Chondrocyte (in vitro differentiated cells): ENCODE measurements around the gene VARS1. TPM values are rescaled to one million over a fixed set of nuclear protein-coding genes. Genes with fewer than 3 reads are reported as not detected.

ENCODE experiments used
- DNase-seq: peaks from one replicate; pipeline ENCODE4 v3.0.0; 2021; ENCODE audit warnings: mixed read lengths, low spot score
- H3K27ac Mint-ChIP-seq: one replicate; pipeline ENCODE4 v1.8.0; 2021; ENCODE audit warnings: mild to moderate bottlenecking, moderate library complexity, mixed read lengths; ENCODE audit not compliant: unreplicated experiment
- H3K27me3 Mint-ChIP-seq: 2 replicates; pipeline ENCODE4 v1.8.0; 2021; ENCODE audit warnings: low read depth, mixed read lengths
- H3K36me3 Mint-ChIP-seq: 2 replicates; pipeline ENCODE4 v1.8.0; 2021; ENCODE audit warnings: low read depth, mixed read lengths
- H3K4me1 Mint-ChIP-seq: 2 replicates; pipeline ENCODE4 v1.8.0; 2021; ENCODE audit warnings: low read depth, mild to moderate bottlenecking, mixed read lengths
- H3K4me3 Mint-ChIP-seq: one replicate; pipeline ENCODE4 v1.8.0; 2021; ENCODE audit warnings: mild to moderate bottlenecking, moderate library complexity, mixed read lengths; ENCODE audit not compliant: unreplicated experiment
- H3K9me3 Mint-ChIP-seq: 2 replicates; pipeline ENCODE4 v1.8.0; 2021; ENCODE audit warnings: low read depth, mixed read lengths
- CTCF ChIP-seq: fragments of 200-600 bp; sonication (generic); IDR thresholded peaks from 2 replicates; pipeline ENCODE4 v1.5.0; 2021; ENCODE audit warnings: antibody characterized with exemption, mild to moderate bottlenecking, moderate library complexity
- total RNA-seq: library from RNA; stranded (reverse); gene quantifications from 3 replicates; pipeline ENCODE4 v1.2.1, GENCODE V29; 2021

The VARS1 gene
- total RNA-seq, 1 donor from 2014 or later = 71.1 TPM

GRCh38 chr6:31781244-31782125 lies 14.1 kb downstream of the VARS1 start:
- Mint-ChIP-seq H3K9me3 (no peaks in the 10 kb centered on the region), H3K4me1 (peaks cover 8% of the 10 kb centered on the region), H3K27ac (no peak overlapping the region), H3K27me3 (no peaks in the 10 kb centered on the region), H3K36me3 (peaks cover 31% of the 10 kb centered on the region), H3K4me3 (no peak overlapping the region)
- DNase-seq = no peak
- no peak for TF ChIP-seq CTCF

DNA sequence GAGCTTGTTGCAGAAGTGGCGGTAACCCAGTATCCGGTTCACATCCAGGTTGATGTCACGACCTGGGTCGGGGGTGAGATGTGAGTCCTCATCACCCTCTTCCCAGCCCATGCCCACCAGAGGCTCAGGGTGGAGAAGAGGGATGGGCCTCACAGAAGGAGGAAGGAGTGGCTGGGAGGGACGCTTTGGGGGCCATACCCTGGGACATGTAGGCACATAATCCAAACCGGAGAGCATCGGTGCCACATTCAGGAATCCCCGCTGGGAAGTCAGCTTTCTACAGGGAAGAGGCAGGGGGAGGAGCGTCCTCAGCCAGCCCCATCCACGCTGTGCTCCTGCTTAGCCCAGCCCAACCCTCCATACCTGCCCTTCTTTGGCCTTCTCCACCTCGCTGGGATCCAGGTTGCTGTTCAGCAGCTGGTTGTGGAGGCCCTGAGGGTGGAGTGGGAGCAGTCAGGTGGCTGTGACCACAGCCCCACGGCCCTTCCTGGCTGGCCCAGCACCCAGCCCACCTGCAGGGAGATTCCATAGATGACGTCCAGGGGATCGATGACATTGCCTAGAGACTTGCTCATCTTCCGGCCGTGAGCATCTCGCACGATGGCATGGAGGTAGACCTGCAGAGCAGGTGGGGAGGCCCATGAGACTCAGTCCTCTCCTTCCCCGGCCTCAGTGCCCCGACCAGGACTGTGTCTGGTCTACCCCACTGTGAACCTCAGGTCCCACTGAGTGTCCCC lies 14.9 kb downstream of the VARS1 start:
- H3K4me3 Mint-ChIP-seq = no peak overlapping the region
- no peaks in the 10 kb centered on the region for H3K27me3 Mint-ChIP-seq
- no peaks in the 10 kb centered on the region for H3K9me3 Mint-ChIP-seq
- DNase-seq = no peak
- TF ChIP-seq CTCF = no peak
- H3K4me1 Mint-ChIP-seq = peaks cover 10% of the 10 kb centered on the region
- H3K27ac Mint-ChIP-seq = no peak overlapping the region
- peaks cover 29% of the 10 kb centered on the region for H3K36me3 Mint-ChIP-seq

GRCh38 chr6:31779908-31780307 lies 15.6 kb downstream of the VARS1 start:
- Mint-ChIP-seq H3K4me3 (no peak overlapping the region), H3K36me3 (peaks cover 29% of the 10 kb centered on the region), H3K4me1 (peaks cover 10% of the 10 kb centered on the region), H3K27ac (no peak overlapping the region), H3K9me3 (no peaks in the 10 kb centered on the region), H3K27me3 (no peaks in the 10 kb centered on the region)
- no peak for TF ChIP-seq CTCF
- DNase-seq = no peak

DNA sequence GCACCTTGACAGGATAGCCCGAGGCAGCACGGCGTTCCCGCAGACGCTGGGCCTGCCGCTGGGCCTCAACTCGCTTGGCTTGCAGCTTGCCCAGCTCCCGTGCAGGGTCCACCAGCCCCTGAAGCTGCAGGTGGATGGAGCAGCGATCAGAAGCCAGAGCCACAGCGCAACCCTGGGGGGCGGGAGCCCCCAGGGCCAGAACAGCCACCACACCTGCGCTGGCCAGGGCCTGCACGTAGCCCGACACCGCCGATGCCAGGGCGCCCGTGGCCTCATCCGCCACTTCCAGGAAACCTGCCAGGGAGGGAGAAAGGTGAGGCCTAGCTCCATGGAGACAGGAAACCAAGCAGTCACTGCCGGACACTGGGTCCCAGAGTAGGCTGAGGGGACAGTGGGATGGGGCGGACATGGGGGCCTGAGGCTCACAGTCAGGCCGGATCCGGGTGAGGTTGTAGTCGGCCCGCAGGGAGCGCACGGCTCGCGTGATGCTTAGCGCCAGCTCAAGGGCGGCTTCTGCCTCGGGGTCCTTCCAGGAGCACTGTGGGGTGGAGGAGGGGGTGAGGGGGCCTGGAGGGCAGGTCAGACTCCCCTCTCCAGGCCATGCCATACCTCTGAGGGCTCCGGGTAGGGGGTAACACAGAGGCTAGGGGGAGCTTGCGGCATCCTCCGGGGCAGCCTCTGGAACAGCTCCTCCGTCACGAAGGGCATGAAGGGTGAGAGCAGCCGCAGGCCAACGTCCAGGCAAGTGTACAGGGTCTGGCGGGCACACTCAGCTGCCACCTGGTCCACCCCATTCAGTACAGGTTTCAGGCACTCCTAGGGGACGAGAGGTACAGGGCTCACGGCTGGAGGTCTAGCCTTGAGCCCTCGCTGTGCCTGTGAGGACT lies 16.3 kb downstream of the VARS1 start:
- Mint-ChIP-seq H3K27ac (no peak overlapping the region), H3K36me3 (peaks cover 23% of the 10 kb centered on the region), H3K4me1 (peaks cover 10% of the 10 kb centered on the region), H3K4me3 (no peak overlapping the region), H3K9me3 (no peaks in the 10 kb centered on the region), H3K27me3 (no peaks in the 10 kb centered on the region)
- no peak for DNase-seq
- no peak for TF ChIP-seq CTCF

DNA sequence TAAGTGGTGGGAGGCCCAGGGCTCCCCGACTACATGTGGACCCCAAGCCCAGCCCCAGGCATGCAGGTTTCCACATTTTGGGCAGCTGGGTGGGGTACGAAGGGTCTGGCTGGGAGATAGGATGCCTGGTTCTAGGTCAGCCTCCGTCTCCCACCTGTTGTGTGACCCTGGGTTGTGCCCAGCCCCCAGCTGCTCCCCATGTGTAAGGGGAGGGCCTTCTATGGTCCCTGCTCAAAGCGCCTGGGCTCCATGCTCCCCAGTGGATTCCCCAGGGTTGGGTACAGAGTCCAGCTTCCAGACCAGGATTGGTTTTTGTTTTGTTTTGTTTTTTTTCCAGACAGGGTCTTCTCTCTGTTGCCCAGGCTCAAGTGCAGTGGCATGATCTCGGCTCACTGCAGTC lies 17.4 kb downstream of the VARS1 start:
- Mint-ChIP-seq H3K27ac (no peak overlapping the region), H3K36me3 (peaks cover 19% of the 10 kb centered on the region)
- no peak for TF ChIP-seq CTCF

More for the DNA sequence above, 17.4 kb downstream of the VARS1 start:
- Mint-ChIP-seq H3K27me3 (no peaks in the 10 kb centered on the region), H3K4me3 (no peak overlapping the region), H3K4me1 (peaks cover 10% of the 10 kb centered on the region), H3K9me3 (no peaks in the 10 kb centered on the region)
- no peak for DNase-seq
